ENCODE results near the gene IFITM10. TPM values are rescaled to one million over a fixed set of nuclear protein-coding genes. Genes with fewer than 3 reads are reported as not detected.

Gene IFITM10
- total RNA-seq, 1 donor from 2014 or later: 0.80 TPM

DNA sequence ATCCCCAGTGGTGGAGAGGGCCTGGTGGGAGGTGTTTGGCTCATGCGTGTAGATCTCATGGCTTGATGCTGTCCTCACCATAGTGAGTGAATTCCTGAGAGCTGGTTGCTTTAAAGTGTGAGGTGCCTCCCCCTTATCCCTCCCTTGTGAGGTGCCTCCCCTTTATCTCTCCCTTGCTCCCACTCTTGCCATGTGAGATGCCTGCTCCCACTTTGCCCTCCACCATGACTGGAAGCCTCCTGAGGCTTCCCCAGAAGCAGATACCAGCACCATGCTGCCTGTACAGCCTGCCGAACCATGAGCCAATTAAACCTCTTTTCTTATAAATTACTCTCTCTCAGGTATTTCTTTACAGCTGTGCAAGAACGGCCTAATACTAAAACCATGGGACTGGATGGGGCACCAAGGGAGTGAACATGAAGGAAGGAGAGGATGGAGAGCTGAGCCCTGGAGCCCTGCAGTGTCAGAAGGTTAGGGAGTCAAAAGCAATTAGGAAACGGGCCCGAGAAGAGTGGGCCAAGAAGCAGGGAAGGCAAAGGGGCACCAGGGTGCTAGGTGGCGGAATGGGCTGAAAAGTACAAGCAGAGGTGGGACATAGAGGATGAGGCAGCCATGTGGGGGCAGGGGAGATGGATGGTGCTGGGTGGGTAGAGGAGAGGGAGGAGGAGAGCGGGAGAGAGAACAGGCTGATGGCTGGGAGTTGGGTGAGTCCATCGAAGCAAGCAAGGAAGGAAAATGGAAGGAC lies 9.4 kb downstream of the IFITM10 start:
- no peak for DNase-seq (ENCODE audit: low read depth)

DNA sequence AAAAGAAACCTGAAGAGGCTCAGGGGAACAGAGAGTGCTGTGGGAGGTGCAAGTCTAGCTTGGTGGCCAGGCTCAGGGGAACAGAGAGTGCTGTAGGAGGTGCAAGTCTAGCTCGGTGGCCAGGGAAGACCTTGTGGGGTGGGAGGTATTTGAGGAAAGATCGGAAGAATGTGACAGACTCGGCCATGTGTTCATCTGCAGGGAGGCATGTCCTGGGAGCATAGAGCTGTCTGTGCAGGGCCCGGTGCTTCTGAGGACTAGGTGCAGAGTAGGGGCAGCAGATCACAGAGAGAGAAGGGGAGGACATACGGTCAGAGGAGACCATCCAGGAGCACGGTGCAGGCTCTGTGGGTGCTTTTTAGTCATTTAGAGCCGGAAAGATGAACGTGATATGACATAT lies 10.8 kb downstream of the IFITM10 start:
- no peak for DNase-seq (ENCODE audit: low read depth)

DNA sequence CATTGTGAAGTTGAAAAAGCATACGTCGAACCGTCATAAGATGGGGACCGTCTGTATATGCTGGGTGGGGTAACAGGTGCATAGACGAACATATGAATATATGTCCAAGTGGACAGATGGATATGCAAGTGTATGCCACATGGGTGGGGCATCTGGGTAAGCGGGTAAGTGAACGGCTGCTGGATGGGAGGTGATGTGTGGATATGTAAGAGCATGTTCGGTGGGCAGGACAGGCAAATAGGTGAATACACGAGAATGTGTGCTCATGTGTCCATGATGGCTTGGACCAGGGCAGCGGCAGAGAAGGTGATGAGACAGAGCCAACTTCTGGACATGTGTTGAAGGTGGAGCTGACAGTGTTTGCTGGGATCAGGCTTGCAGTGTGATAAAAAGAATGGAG lies 12.0 kb downstream of the IFITM10 start:
- no peak for DNase-seq (ENCODE audit: low read depth)

DNA sequence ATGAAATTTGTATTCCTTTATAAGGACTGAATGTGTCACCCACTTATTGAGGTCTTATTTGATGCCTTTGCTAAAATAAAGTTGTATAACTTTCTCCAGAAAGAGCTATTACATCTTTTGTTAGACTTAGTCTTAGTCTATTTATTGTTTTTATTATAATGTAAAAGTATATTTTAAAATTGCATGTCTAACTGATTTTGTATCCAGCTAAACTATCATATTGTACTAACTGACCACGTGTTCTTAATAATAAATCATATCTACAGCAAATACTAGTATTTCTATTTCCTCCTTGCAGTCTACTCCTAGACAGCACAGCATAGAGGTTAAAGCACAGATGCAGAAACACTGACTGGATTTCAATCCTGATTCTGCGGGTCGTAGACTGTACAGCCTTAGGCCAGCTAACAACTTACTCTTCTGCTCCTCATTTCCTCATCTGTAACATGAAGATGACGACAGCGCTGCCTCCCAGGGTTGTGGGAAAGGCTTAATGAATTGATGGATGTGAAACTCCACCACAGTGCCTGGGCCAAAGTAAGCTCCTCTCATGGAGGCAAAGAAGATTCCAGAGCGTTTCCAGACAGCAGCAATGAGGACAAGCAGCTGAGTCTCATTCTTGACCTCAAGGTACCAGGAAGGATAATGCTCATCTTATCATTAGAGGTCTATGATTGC lies 13.2 kb downstream of the IFITM10 start:
- no peak for DNase-seq (ENCODE audit: low read depth)

DNA sequence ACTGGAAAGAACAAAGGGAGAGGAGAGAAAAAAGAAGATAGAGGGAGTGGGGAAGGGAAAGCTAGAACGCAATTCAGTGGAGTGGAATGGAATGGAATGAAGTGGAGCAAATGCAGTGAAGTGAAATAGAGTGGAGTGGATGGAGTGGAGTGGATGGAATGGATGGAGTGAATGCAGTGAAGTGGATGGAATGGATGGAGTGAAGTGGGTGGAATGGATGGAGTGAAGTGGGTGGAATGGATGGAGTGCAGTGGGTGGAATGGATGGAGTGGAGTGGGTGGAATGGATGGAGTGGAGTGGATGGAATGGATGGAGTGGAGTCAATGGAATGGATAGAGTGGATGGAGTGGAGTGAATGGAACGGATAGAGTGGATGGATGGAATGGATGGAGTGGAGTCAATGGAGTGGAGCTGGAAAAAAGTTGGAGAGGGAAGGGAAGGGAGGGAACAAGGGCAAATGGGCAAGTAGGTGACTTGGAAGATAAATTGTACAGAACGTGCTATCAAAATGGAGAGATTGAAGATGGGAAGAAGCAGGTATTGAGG lies 13.9 kb downstream of the IFITM10 start:
- no peak for DNase-seq (ENCODE audit: low read depth)

DNA sequence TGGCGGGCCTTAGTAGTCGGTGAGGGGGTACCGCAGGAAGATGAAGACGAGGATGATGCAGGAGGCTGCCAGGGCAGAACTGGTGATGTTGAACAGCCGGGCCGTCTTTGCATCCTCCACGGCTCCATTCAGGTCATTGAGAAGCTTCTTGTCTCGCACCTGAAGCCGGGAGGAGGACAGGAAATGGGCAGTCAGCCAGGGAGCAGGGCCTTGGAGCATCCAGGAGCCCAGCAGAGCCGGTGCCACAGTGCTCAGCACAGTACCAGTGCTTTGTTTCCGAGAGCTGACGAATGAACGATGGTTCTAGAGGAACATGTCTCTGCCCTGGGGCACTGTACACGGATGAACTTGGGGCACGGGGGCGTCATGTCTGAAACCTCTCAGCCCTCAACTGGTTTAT lies 15.1 kb downstream of the IFITM10 start:
- DNase-seq (ENCODE audit: low read depth): no peak

DNA sequence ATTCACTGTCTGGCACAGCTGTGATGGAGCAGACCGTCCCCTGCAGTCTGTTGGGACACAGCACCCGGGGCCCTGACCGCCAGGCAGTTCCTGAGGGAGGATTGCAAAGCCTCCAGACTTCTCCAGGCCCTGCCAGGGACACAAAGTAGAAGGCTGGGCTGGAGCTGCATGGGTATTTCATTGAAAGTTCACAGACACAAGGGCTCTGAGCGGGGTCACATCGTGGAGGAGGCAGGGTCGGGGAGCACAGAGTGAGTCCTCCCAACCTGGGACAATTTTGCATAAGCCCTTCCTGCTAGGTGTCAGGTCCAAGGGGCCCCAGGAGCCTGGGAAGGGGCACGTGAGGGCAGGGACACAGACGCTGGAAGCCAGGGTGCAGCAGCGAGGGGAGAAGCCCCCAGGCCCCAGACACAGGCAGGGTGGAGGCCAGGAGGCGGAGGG lies 15.7 kb downstream of the IFITM10 start:
- DNase-seq (ENCODE audit: low read depth): no peak

DNA sequence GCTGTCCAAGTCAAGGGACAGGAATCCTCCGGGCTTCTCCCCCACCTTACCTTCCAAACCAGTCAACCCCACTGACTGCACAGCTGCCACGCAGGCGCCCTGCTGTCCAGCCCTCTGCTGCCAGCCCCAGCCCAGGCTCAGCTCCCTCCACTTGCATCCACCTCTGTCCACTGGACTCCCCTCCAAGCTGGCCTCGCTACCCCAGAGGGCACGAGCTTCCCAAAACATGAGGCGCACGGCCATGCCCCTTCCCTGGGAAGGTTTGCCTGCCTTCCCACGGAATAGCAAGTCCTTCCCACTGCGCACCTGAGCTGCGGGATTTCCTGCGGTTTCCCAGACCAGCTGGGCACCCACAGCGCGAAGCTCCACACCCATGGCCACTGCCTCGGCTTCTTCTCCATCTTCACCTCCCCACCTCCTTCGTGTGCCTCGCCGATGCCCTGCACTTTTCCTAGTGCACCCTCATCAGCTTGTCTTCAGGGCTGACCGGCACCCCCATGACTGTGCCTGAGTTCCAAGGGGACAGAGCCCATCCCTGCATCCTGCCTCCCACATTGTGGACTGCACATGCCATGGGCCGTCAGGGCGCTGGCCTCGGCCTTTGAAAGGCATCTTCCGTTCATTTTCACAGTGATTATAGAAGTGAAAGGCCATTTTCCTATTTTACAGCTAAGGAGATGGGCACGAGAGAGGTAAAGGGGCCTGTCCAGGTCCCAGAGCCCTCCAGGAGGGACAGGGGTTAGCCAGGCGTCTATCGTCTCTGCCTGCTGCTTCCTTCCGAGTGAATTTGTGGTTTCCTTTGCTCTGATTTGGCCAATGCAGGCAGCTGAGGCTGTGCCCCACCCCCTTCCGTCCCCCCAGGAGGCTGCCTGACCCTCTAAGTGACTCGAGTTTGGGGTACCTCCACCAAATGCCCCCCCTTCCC lies 16.4 kb downstream of the IFITM10 start:
- no peak for DNase-seq (ENCODE audit: low read depth)

DNA sequence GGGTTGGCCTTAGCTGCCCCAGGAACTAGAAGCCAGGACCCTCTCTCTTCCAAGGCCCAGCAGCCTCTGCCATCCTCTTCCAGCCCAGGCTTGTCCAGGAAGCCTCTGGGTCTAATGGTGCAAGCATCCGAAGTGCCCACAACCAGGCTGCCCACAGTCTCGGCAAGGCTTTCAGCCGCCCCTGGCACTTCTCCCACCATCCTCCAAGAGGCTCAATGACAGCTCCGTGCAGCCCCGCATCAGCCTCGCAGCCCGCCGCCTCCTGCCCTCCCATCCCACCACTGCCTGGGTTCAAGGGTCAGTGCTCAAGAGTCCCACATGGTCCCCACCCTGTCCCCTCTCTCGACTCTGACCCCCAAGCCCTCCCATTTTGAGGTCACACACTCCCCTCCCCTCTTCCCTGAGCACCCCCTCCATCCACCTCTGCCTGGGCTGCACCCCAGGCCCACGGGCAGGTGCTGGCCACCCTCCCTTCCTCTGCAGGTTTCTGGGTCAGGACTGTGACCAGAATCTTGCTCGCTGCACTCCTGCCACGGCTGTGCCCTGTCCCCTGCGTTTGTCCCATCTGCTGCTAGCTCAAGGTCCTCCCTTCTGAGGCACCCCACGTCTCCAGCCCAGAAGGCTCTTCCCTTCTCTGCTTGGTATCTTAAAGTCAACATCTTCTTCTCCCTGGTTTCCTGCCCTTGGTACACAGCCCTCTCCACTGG lies 17.2 kb downstream of the IFITM10 start:
- no peak for DNase-seq (ENCODE audit: low read depth)

DNA sequence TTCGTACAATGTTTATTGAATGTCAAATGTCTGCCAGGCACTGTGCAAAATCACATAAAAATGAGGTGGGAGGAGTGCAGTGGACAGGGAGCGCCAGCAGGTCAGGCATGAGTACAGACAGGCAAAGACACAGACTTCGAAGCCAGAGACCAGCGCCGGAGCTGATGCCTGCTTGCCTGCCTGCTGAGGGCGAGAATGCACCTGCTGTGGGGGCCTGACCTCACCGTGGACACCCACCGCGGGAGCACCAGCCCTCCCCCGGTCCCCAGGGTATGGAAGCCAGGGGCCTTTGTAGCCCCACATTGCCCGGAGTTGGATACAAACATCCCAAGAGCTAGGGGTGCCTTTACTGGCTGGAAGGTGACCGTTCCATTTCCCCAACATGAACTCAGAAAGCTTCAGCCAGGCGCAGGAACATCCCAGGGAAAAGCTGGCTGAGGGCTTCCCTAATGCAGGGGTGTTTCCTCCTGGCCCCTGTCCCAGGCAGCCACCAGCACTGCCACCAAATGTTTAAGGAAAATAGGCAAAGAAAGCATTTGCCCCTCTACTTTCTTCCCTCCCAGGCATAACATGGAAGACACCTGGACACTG lies 17.9 kb downstream of the IFITM10 start:
- no peak for DNase-seq (ENCODE audit: low read depth)

DNA sequence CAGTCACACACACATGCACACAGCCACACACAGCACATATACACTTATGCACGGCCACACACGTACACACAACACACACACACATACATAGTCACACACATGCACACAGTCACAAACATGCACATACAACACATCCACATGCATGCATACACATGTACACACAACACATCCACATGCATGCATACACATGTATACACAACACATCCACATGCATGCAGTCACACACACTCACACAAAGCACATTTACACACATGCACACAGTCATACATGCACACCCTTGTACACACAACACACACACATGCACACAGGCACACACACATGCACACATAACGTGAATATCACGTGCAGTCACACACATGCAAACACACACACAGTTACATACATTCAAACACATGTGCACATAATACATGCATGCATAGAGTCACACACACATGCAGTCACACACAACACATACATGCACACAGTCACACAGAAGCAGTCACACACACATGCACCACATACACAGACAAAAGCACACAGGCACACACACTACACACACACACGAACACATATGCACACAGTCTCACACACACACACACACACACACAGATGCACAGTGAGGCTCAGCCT lies 18.8 kb downstream of the IFITM10 start:
- no peak for DNase-seq (ENCODE audit: low read depth)

DNA sequence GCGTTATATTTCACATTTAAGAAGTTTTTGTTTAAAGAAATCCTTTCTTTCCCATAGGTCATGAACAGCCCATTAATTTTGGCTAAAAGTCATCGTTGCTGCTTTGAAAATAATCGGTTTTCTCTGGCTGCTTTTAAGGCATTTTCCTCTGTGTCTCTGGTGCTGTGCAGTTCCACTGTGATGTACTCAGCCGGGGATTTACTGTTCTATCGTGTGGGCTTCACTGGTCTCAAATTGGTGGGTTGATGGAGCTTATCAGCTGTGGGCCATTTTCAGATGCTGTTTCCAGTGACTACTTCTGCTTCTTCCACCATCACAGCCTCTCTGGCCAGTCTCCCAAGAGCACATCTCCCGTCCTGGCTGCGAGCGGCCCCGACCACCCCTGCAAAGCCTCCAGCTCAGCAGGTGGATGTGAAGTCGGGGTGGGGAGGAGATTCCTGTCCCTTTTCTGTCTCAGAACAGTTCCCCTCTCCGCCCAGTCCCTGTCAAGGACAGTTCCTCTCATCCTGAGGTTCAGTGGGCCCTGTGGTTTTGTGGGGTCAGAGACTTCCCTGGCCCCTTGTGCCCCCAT lies 20.3 kb downstream of the IFITM10 start:
- no peak for DNase-seq (ENCODE audit: low read depth)

DNA sequence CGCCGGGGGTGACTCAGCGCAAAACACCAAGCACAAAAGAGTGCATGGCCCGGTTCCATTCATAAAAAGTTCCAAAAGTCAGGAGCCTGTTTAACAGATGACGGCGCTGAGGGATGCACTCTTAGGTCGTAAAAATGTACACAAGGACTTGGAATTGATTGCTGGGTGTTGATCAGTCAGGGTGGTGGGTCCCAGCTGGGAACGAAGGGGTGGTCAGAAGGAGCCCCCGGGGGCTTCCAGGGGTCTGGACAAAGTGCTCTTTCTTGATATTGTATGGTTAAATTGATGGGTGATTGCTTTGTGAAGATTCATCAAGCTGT lies 20.7 kb downstream of the IFITM10 start:
- DNase-seq (ENCODE audit: low read depth): no peak

DNA sequence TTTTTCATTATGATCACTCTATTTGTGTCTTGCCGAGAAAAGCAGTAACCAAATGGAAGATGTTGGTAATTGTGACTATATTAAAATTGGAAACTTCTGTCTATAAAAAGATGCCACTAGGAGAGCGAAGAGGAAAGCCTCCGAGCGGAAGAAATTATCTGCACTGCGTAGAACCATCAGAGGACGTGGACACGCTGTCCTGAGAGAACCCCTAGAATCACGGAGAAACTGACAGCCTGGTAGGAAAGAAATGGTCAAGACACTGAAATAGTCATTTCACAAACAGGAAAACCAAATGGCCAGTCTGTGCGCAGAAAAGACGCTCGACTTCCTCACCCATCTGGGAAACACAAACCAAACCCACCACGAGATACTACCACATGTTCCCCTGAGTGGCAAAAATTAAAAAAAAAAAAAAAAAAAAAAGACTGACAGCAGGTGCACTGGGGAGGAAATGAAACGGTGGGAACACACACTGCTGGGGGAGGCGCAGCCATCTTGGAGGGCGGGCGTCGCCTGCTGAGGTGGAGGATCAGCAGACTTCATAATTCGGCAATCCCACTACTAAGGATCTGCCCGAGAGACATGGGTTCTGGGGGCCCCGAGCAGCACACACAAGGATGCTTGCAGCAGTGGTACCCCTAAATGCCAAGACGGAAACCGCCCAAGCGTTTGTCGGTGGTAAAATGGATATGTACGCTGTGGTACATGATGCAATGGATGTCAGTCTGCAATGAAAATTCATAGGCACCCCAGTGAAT lies 21.3 kb downstream of the IFITM10 start:
- DNase-seq (ENCODE audit: low read depth): no peak

DNA sequence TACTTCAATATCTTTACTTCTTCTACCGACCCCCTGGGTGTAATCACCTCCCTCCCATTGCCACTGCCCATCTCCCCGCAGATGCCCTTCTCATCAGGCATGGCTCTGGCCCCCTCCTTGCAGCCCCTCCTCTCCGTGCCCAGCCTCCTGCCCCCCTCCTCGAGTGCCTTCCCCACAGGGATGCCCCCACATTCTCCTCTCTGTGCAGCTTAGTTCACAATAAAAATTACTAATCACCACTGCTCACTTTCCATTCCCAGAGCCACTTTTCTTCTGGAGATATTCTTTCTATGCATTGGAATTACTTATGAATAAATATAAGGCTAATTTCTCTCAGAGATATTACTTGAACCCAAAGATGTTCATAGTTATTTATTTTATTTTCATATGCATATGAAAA lies 22.1 kb downstream of the IFITM10 start:
- DNase-seq (ENCODE audit: low read depth): no peak

DNA sequence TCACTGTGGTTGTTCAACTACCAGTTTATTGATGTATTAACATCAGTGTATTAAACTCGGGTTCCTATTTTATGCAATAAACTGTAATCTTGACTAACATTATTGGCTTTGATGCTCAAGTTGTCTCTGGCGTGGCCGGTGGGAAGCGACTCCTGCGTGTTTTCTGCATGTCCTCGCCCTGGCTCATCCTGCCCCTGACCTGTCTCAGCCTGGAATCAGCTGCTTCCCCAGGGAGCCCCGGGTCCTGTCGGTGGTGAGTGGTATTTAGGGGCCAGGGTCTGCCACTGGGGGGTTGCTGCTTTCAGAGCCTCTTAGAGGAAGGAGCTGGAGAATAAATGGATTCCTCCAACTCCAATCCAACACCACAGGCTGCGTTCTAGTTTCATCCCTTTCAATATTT lies 22.5 kb downstream of the IFITM10 start:
- DNase-seq (ENCODE audit: low read depth): no peak

DNA sequence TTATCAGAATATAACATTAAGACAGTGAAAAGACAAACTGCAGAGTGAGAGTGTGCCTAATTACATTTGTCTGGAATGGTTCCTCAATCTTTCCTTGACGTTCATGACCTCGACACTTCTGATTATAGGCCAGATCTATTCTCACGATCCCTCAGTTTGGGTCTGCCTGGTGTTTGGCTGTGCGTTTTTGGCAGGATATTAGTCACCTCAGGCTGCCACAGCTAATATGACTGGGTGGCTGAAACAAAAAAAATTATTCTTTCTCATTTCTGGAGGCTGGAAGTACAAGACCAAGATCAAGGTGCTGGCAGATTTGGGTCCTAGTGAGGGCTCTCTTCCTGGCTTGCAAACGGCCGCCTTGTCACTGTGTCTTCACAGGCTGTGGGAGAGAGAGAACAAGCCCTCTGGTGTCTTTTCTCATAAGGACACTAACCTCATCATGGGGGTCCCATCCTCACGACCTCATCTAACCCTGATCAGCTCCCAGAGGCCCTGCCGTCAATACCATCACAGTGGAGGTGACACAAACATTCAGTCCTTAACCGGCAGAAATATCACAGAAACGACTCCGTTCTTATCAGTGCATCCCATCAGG lies 23.2 kb downstream of the IFITM10 start:
- DNase-seq (ENCODE audit: low read depth): no peak

DNA sequence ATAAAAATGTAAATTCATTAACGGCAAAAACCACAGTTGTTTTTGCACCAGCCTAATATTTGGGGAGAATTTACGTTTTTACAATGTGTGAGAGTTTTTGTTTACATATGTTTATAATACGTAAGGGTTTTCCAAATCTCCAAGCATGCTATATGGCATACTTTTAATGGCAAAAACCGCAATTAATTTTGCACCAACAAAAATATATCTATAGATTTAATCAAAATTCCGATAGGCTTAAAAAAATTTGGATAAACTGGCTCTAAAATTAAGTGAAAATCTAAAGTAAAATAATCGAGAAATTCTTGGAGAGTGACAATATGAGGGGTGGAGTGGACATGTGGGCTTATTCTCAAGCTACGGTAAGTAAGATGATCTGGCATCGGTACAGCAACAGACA lies 30.6 kb downstream of the IFITM10 start:
- DNase-seq (ENCODE audit: low read depth): no peak

DNA sequence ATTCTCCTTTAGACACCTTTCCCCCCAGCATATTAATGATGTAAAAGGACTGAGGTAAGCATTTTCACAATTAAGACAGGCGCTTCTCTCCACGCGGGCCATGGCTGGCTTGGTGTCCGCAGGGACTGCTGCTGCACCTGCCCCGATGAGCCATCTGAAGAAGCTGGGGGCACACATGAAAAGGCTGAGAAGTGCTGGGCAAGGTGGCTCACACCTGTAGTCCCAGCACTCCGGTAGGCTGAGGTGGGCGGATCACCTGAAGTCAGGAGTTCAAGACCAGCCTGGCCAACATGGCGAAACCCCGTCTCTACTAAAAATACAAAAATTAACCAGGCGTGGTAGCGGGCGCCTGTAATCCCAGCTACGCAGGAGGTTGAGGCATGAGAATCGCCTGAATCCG lies 32.1 kb downstream of the IFITM10 start:
- DNase-seq (ENCODE audit: low read depth): no peak

Data from renal cortical epithelial cell (primary cell).